Caco-2 (cell line): ENCODE data around the gene GZMH. TPM values are rescaled to one million over a fixed set of nuclear protein-coding genes. Genes with fewer than 3 reads are reported as not detected.

Experiments used
- BruUV-seq: library from RNA; stranded (reverse); fragments of 400-500 nt; replicated peaks from 2 replicates; lab custom pipeline; 2021; lab: Mats Ljungman, UMichigan
- CTCF ChIA-PET: fragments of 300-600 bp; sonication (Branson Sonifier 250); formaldehyde crosslinking; loops from one replicate; lab custom pipeline; 2022; ENCODE audit warnings: antibody characterized with exemption; lab: Charles Lee
- POLR2A ChIA-PET: fragments of 300-600 bp; sonication (Branson Sonifier 250); formaldehyde crosslinking; loops from one replicate; lab custom pipeline; 2022; ENCODE audit warnings: antibody characterized with exemption; lab: Charles Lee
- DNase-seq, 2 experiments: peaks; one replicate each; pipeline versions ENCODE4 v3.0.0 to v3.0.0-alpha.2; 2020 to 2022
- H3K27me3 ChIP-seq: replicated peaks from 2 replicates; pipeline ENCODE4 v1.6.0; 2011; ENCODE audit warnings: low read length; ENCODE audit not compliant: control insufficient read depth, insufficient read depth
- H3K36me3 ChIP-seq: 2 replicates; pipeline ENCODE4 v1.5.1; 2011; ENCODE audit warnings: low read length; ENCODE audit not compliant: control insufficient read depth, insufficient read depth
- H3K4me1 ChIP-seq: fragments of 250-450 bp; sonication (Bioruptor Pico); 2 replicates; pipeline ENCODE4 v1.5.1; 2020; ENCODE audit warnings: mild to moderate bottlenecking
- H3K4me3 ChIP-seq: 2 replicates; pipeline ENCODE4 v1.5.1; 2011; ENCODE audit warnings: low read depth, mild to moderate bottlenecking, control low read depth, low read length
- H3K9me3 ChIP-seq: fragments of 250-450 bp; sonication (Bioruptor Pico); 2 replicates; pipeline ENCODE4 v1.5.1; 2020; ENCODE audit warnings: mild to moderate bottlenecking, moderate library complexity
- H3K27ac Mint-ChIP-seq: one replicate; pipeline ENCODE4 v1.8.0; 2022; ENCODE audit warnings: mixed read lengths; ENCODE audit not compliant: unreplicated experiment
- H3K27me3 Mint-ChIP-seq: one replicate; pipeline ENCODE4 v1.8.0; 2022; ENCODE audit warnings: mixed read lengths; ENCODE audit not compliant: insufficient read depth, unreplicated experiment
- H3K36me3 Mint-ChIP-seq: one replicate; pipeline ENCODE4 v1.8.0; 2022; ENCODE audit warnings: mild to moderate bottlenecking, mixed read lengths; ENCODE audit not compliant: insufficient read depth, unreplicated experiment
- H3K4me1 Mint-ChIP-seq: one replicate; pipeline ENCODE4 v1.8.0; 2022; ENCODE audit warnings: low read depth, mixed read lengths; ENCODE audit not compliant: unreplicated experiment
- H3K4me3 Mint-ChIP-seq: one replicate; pipeline ENCODE4 v1.8.0; 2022; ENCODE audit warnings: mild to moderate bottlenecking, moderate library complexity, mixed read lengths; ENCODE audit not compliant: unreplicated experiment
- H3K9me3 Mint-ChIP-seq: one replicate; pipeline ENCODE4 v1.8.0; 2022; ENCODE audit warnings: mixed read lengths; ENCODE audit not compliant: unreplicated experiment
- intact Hi-C: fragments of 100-400 bp; cut with micrococcal nuclease; formaldehyde crosslinking; loops from one replicate; pipeline ENCODE4 v1.10.0; 2022; ENCODE audit not compliant: unreplicated experiment
- total RNA-seq: library from RNA; stranded (reverse); gene quantifications from 2 replicates; pipeline ENCODE4 v1.2.3, GENCODE V29; 2022
- TF ChIP-seq, protein P1 (sequence below), 2 experiments: fragments of 200-600 bp in 1 of 2; IDR thresholded peaks; 1 replicate in 1 of 2; 2 replicates in 1 of 2; pipeline versions ENCODE4 v1.5.1 to v1.8.0; 2011 to 2022; ENCODE audit warnings: antibody characterized with exemption in 1 of 2, control low read depth in 1 of 2, inconsistent platforms in 1 of 2, low read depth in 1 of 2, low read length in 1 of 2, mild to moderate bottlenecking in 1 of 2, moderate library complexity in 1 of 2; ENCODE audit not compliant: insufficient read depth in 1 of 2, severe bottlenecking in 1 of 2, unreplicated experiment in 1 of 2

Gene GZMH
- total RNA-seq, 1 experiment from 2014 or later, result not detected

DNA sequence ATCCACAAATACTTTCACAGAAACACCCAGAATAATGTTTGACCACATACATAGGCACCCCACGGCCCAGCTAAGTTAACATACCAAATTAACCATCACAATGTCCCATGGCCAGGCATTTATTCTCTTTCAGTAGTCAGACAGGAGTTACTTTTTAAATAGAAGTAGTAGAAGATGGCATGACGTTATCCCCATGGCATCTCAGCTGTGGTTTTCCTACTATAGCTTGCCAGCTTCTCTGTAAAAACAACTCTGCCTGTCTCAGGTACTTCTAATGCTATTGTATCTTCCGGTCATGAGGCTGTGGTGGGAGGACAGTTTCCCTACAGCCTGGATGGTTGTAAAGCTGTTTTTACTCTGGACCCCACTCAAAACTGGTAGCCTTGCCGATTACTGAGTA, 52.7 kb downstream of the GZMH start:
- H3K9me3 Mint-ChIP-seq, result no peaks in the 10 kb centered on the region
- H3K27me3 ChIP-seq, result no peaks in the 10 kb centered on the region
- H3K27ac Mint-ChIP-seq, result no peak overlapping the region
- no peak overlapping the region for H3K4me3 Mint-ChIP-seq
- no peak overlapping the region for H3K4me3 ChIP-seq
- no peaks in the 10 kb centered on the region for H3K4me1 ChIP-seq
- intact Hi-C loops, result no loop called here
- H3K4me1 Mint-ChIP-seq, result no peaks in the 10 kb centered on the region
- TF ChIP-seq, protein P1, sequence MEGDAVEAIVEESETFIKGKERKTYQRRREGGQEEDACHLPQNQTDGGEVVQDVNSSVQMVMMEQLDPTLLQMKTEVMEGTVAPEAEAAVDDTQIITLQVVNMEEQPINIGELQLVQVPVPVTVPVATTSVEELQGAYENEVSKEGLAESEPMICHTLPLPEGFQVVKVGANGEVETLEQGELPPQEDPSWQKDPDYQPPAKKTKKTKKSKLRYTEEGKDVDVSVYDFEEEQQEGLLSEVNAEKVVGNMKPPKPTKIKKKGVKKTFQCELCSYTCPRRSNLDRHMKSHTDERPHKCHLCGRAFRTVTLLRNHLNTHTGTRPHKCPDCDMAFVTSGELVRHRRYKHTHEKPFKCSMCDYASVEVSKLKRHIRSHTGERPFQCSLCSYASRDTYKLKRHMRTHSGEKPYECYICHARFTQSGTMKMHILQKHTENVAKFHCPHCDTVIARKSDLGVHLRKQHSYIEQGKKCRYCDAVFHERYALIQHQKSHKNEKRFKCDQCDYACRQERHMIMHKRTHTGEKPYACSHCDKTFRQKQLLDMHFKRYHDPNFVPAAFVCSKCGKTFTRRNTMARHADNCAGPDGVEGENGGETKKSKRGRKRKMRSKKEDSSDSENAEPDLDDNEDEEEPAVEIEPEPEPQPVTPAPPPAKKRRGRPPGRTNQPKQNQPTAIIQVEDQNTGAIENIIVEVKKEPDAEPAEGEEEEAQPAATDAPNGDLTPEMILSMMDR (IDR thresholded peaks at IDR 0.05; ENCODE audit: insufficient read depth in 1 of 2, low read depth in 1 of 2, low read length in 1 of 2, severe bottlenecking in 1 of 2, unreplicated experiment in 1 of 2), result no peak
- DNase-seq, result no peak
- H3K36me3 Mint-ChIP-seq, result no peaks in the 10 kb centered on the region
- POLR2A ChIA-PET, result no interaction called here
- CTCF ChIA-PET, result no interaction called here
- BruUV-seq, result no TSS peak
- H3K36me3 ChIP-seq, result no peaks in the 10 kb centered on the region
- H3K27me3 Mint-ChIP-seq, result peaks cover 3% of the 10 kb centered on the region
- H3K9me3 ChIP-seq, result no peaks in the 10 kb centered on the region

Other genes with a start within 250 kb of the GZMH start
- gene NFATC4, start 241.5 kb downstream of the GZMH start, total RNA-seq, result 0.84 and 0.88 TPM in 2 replicates
- gene NYNRIN, start 210.7 kb downstream of the GZMH start, total RNA-seq, result 5.9 and 6.1 TPM in 2 replicates
- 1.1 and 1.4 TPM in 2 replicates for gene CBLN3, start 180.0 kb downstream of the GZMH start, total RNA-seq
- gene KHNYN, start 179.7 kb downstream of the GZMH start, total RNA-seq, result 50.0 and 50.5 TPM in 2 replicates
- gene SDR39U1, start 166.9 kb downstream of the GZMH start, total RNA-seq, result 44.1 and 45.8 TPM in 2 replicates
- not detected in 2 replicates for gene CMA1, start 101.4 kb downstream of the GZMH start, total RNA-seq
- not detected in 2 replicates for gene CTSG, start 33.4 kb downstream of the GZMH start, total RNA-seq
- gene GZMB, start 24.5 kb upstream of the GZMH start, total RNA-seq, result not detected in 2 replicates